Measurements from ENCODE around the gene FOXP1.

The FOXP1 gene

DNA sequence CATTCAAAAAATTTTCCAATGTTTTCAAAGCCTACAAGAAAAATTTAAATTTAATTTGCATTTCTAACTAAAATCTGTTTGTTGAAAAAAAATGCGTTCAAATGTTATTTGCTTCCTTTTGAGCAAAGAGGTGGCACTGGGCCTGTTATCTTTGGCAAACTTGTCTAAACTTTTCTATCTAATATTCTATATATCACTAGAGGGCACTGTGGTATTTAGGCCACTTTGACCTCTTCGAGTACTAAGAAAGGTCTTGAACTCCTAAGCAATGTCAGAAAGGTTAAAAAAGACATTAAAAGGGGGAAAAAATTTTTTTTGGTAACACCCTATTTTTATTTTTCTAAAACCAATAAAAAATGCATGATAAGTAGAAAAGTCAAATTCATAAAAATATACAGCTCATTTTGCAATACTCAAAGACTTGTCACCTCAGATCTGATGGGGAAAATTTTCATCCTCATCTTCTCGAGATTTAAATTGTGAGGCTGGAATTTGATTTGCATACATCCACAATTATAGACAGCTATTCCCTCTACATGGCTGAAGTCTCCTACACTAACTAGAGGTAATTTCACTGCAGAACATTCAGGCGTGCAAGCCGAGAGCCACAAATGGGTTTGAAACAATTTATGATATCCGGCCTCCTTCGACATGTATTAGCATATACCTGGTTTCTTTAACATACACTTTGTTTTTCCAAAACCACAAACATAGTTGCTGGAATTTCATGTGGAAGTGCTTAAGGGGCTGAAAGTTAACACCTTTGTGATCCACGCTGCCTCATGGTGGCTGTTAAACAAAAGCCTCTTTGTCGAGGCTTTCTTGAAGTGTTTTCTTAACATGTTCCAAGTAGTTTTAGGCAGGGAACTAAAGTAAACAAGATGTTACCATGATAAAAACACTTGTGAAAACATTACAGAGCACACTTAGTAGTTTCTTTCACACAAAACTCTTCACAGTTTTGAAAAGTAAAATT lies 576.4 kb downstream of the FOXP1 start:
- no peak overlapping the region for H3K9ac ChIP-seq (ENCODE audit: low read length)
- no peaks in the 10 kb centered on the region for H3K9me2 ChIP-seq (replicated peaks; ENCODE audit: insufficient read depth, low read length)
- no peaks in the 10 kb centered on the region for H4K20me1 ChIP-seq (ENCODE audit: low read depth, low read length)
- no peaks in the 10 kb centered on the region for H3K79me2 ChIP-seq (ENCODE audit: insufficient read depth, low read length)
- no peak overlapping the region for H3K27ac ChIP-seq (ENCODE audit: low read depth, low read length)
- TF ChIP-seq EZH2phosphoT487 (conservative IDR thresholded peaks at IDR 0.05; ENCODE audit: low read length), result no peak
- TF ChIP-seq, protein P1, sequence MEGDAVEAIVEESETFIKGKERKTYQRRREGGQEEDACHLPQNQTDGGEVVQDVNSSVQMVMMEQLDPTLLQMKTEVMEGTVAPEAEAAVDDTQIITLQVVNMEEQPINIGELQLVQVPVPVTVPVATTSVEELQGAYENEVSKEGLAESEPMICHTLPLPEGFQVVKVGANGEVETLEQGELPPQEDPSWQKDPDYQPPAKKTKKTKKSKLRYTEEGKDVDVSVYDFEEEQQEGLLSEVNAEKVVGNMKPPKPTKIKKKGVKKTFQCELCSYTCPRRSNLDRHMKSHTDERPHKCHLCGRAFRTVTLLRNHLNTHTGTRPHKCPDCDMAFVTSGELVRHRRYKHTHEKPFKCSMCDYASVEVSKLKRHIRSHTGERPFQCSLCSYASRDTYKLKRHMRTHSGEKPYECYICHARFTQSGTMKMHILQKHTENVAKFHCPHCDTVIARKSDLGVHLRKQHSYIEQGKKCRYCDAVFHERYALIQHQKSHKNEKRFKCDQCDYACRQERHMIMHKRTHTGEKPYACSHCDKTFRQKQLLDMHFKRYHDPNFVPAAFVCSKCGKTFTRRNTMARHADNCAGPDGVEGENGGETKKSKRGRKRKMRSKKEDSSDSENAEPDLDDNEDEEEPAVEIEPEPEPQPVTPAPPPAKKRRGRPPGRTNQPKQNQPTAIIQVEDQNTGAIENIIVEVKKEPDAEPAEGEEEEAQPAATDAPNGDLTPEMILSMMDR (IDR thresholded peaks at IDR 0.05; ENCODE audit: insufficient read depth, low read length, poor library complexity, severe bottlenecking), result peak; percentile 46
- H3K27me3 ChIP-seq (ENCODE audit: low read length), result no peaks in the 10 kb centered on the region
- H2AFZ ChIP-seq (ENCODE audit: low read depth, low read length, severe bottlenecking), result no peak overlapping the region
- H3K36me3 ChIP-seq (ENCODE audit: low read length), result peaks cover 5% of the 10 kb centered on the region; the same call in 1 of the 2 replicates
- no peak overlapping the region for H3K4me2 ChIP-seq (ENCODE audit: low read depth, low read length, poor library complexity, severe bottlenecking)
- H3K4me3 ChIP-seq (ENCODE audit: insufficient read depth, low read length, poor library complexity, severe bottlenecking), result no peak overlapping the region
- H3K9me3 ChIP-seq (ENCODE audit: insufficient read depth, low read length), result no peaks in the 10 kb centered on the region
- no peaks in the 10 kb centered on the region for H3F3A ChIP-seq (ENCODE audit: insufficient read depth)

DNA sequence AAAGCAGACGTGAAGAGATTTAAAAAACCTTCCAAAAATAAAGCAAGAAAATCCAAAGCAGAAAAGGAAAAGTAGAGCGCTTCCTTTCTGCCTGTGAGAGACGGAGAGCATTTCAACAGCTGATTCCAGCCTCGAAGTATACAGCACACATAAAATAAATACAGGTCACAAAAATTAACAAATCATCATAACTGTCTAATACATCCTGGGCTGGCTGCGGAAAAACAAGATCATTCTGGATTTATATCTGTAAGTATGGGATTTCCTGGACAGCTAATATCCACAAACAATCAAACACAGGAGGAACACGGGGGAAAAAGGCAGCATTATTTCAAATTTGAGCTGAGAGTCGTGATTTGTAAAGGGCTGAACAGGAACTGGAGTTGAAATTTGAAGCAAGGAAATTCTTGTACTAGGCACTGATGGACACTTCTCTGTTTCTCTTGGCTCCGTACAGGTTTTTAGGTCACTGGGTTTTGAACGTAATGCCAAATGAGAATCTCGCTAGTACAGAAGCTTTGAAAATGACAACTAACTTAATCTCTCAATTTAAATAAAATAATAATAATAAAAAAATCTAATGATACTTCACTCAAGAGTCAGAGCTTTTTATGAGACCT lies 577.7 kb downstream of the FOXP1 start:
- Histone ChIP-seq H3K27me3 (ENCODE audit: low read length) (no peaks in the 10 kb centered on the region), H3K4me3 (ENCODE audit: insufficient read depth, low read length, poor library complexity, severe bottlenecking) (no peak overlapping the region), H3K79me2 (ENCODE audit: insufficient read depth, low read length) (no peaks in the 10 kb centered on the region), H3K4me2 (ENCODE audit: low read depth, low read length, poor library complexity, severe bottlenecking) (no peak overlapping the region), H3K27ac (ENCODE audit: low read depth, low read length) (no peak overlapping the region), H4K20me1 (ENCODE audit: low read depth, low read length) (no peaks in the 10 kb centered on the region), H2AFZ (ENCODE audit: low read depth, low read length, severe bottlenecking) (no peak overlapping the region), H3F3A (ENCODE audit: insufficient read depth) (no peaks in the 10 kb centered on the region), H3K36me3 (ENCODE audit: low read length) (no peaks in the 10 kb centered on the region), H3K9me3 (ENCODE audit: insufficient read depth, low read length) (no peaks in the 10 kb centered on the region), H3K9me2 (replicated peaks; ENCODE audit: insufficient read depth, low read length) (no peaks in the 10 kb centered on the region), H3K9ac (ENCODE audit: low read length) (no peak overlapping the region)
- TF ChIP-seq, protein P1 (IDR thresholded peaks at IDR 0.05; ENCODE audit: insufficient read depth, low read length, poor library complexity, severe bottlenecking), result no peak
- TF ChIP-seq EZH2phosphoT487 (conservative IDR thresholded peaks at IDR 0.05; ENCODE audit: low read length), result no peak

DNA sequence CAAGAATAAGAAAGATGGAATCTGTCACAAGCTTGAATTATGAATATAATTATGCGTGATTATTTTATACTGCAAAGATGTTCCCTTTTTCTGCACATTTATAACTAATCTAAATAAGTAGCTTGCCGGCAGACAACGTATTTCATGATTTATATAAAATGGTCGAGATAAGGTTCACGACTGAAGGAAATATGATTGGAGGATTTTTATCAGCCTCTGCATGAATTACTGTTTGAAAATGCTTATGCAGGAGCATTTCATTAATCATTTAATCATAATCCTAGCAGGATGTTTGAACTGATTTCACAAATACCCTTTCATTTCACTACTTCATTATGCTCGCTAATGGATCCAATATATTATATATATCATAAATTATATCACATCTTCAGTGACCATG lies 580.0 kb downstream of the FOXP1 start:
- no peaks in the 10 kb centered on the region for H3K27me3 ChIP-seq (ENCODE audit: low read length)
- TF ChIP-seq EZH2phosphoT487 (conservative IDR thresholded peaks at IDR 0.05; ENCODE audit: low read length), result no peak
- TF ChIP-seq, protein P1 (IDR thresholded peaks at IDR 0.05; ENCODE audit: insufficient read depth, low read length, poor library complexity, severe bottlenecking), result no peak
- no peaks in the 10 kb centered on the region for H3K9me2 ChIP-seq (replicated peaks; ENCODE audit: insufficient read depth, low read length)
- H3K9ac ChIP-seq (ENCODE audit: low read length), result no peak overlapping the region
- no peak overlapping the region for H2AFZ ChIP-seq (ENCODE audit: low read depth, low read length, severe bottlenecking)
- no peaks in the 10 kb centered on the region for H3F3A ChIP-seq (ENCODE audit: insufficient read depth)
- no peaks in the 10 kb centered on the region for H3K79me2 ChIP-seq (ENCODE audit: insufficient read depth, low read length)
- no peak overlapping the region for H3K27ac ChIP-seq (ENCODE audit: low read depth, low read length)
- no peak overlapping the region for H3K4me2 ChIP-seq (ENCODE audit: low read depth, low read length, poor library complexity, severe bottlenecking)
- H3K4me3 ChIP-seq (ENCODE audit: insufficient read depth, low read length, poor library complexity, severe bottlenecking), result no peak overlapping the region
- no peaks in the 10 kb centered on the region for H3K9me3 ChIP-seq (ENCODE audit: insufficient read depth, low read length)
- no peaks in the 10 kb centered on the region for H4K20me1 ChIP-seq (ENCODE audit: low read depth, low read length)
- H3K36me3 ChIP-seq (ENCODE audit: low read length), result no peaks in the 10 kb centered on the region

Measured in SU-DHL-6 (cell line).